ENCODE data around the gene ATP6V1D.

Gene ATP6V1D

GRCh38 chr14:67358924-67359774 lies 455 bp downstream of the ATP6V1D start:
- Histone ChIP-seq H3K4me1 (ENCODE audit: control insufficient read depth in 2 of 2, insufficient read depth in 1 of 2, low read depth in 1 of 2, low read length in 2 of 2) (peaks cover 4 to 17% of the 10 kb centered on the region in 2 donors), H3K4ac (ENCODE audit: low read length) (no peak overlapping the region), H3K79me1 (ENCODE audit: low read depth, low read length) (peaks cover 2% of the 10 kb centered on the region), H2BK12ac (ENCODE audit: low read length) (no peak overlapping the region), H3K18ac (ENCODE audit: low read length) (no peak overlapping the region), H3K27ac (replicated peaks; ENCODE audit: low read length) (no peak overlapping the region), H3K23ac (ENCODE audit: low read depth, low read length, poor library complexity) (no peak overlapping the region), H2AK5ac (ENCODE audit: low read depth, low read length) (no peak overlapping the region), H3K27me3 (ENCODE audit: control insufficient read depth in 3 of 3, insufficient read depth in 3 of 3, low read depth in 1 of 3, low read length in 3 of 3) (no peaks in the 10 kb centered on the region), H4K8ac (ENCODE audit: low read depth, low read length) (no peak overlapping the region), H3K9me3 (replicated peaks in 1 of 2; ENCODE audit: control insufficient read depth in 2 of 2, insufficient read depth in 1 of 2, low read depth in 1 of 2, low read length in 2 of 2) (no peaks in the 10 kb centered on the region), H2BK120ac (ENCODE audit: low read depth, low read length) (no peak overlapping the region), H3K9ac (ENCODE audit: low read depth, low read length, poor library complexity) (peak overlapping the region; percentile 15), H3K14ac (ENCODE audit: low read length) (no peak overlapping the region), H3K4me2 (ENCODE audit: insufficient read depth, low read length, poor library complexity, severe bottlenecking) (peak overlapping the region; percentile 89), H2AFZ (ENCODE audit: low read length) (peak overlapping the region; percentile 88), H3K36me3 (replicated peaks in 1 of 2; ENCODE audit: control insufficient read depth in 2 of 2, insufficient read depth in 2 of 2, low read length in 2 of 2) (peaks cover 0 to 40% of the 10 kb centered on the region in 2 donors), H2BK15ac (ENCODE audit: low read length) (no peak overlapping the region), H2BK5ac (ENCODE audit: low read length) (no peak overlapping the region), H3K4me3 (ENCODE audit: low read length in 2 of 2) (peak overlapping the region; percentile 62 to 95), H4K91ac (ENCODE audit: low read depth, low read length, poor library complexity) (no peak overlapping the region)
- no CpG with 5 or more reads among the region's 38 CpGs for WGBS, 2 donors (ENCODE audit: extremely low coverage in 2 of 2, insufficient read length in 2 of 2, insufficient replicate concordance in 1 of 2)
- DNase-seq (ENCODE audit: low spot score) = peak; percentile 6

- no peak overlapping the region for H2BK5ac ChIP-seq (ENCODE audit: low read length)
These were observed 1.6 kb downstream of the ATP6V1D start for GRCh38 chr14:67357969-67358354.

GRCh38 chr14:67357186-67357968 lies 2.2 kb downstream of the ATP6V1D start:
- Histone ChIP-seq H3K9ac (ENCODE audit: low read depth, low read length, poor library complexity) (no peak overlapping the region), H3K36me3 (replicated peaks in 1 of 2; ENCODE audit: control insufficient read depth in 2 of 2, insufficient read depth in 2 of 2, low read length in 2 of 2) (peaks cover 0 to 37% of the 10 kb centered on the region in 2 donors), H4K8ac (ENCODE audit: low read depth, low read length) (no peak overlapping the region), H3K9me3 (replicated peaks in 1 of 2; ENCODE audit: control insufficient read depth in 2 of 2, insufficient read depth in 1 of 2, low read depth in 1 of 2, low read length in 2 of 2) (no peaks in the 10 kb centered on the region), H3K18ac (ENCODE audit: low read length) (no peak overlapping the region), H2AK5ac (ENCODE audit: low read depth, low read length) (no peak overlapping the region), H3K4me1 (ENCODE audit: control insufficient read depth in 2 of 2, insufficient read depth in 1 of 2, low read depth in 1 of 2, low read length in 2 of 2) (peaks cover 4 to 17% of the 10 kb centered on the region in 2 donors), H2BK12ac (ENCODE audit: low read length) (no peak overlapping the region), H3K14ac (ENCODE audit: low read length) (no peak overlapping the region), H3K23ac (ENCODE audit: low read depth, low read length, poor library complexity) (no peak overlapping the region), H3K4ac (ENCODE audit: low read length) (no peak overlapping the region), H3K27me3 (ENCODE audit: control insufficient read depth in 3 of 3, insufficient read depth in 3 of 3, low read depth in 1 of 3, low read length in 3 of 3) (no peaks in the 10 kb centered on the region), H3K4me3 (ENCODE audit: low read length in 2 of 2) (peak overlapping the region in 1 of 2 donors; percentile 62), H2BK5ac (ENCODE audit: low read length) (no peak overlapping the region), H2BK120ac (ENCODE audit: low read depth, low read length) (no peak overlapping the region), H2BK15ac (ENCODE audit: low read length) (no peak overlapping the region), H3K27ac (replicated peaks; ENCODE audit: low read length) (no peak overlapping the region), H4K91ac (ENCODE audit: low read depth, low read length, poor library complexity) (no peak overlapping the region), H2AFZ (ENCODE audit: low read length) (no peak overlapping the region), H3K4me2 (ENCODE audit: insufficient read depth, low read length, poor library complexity, severe bottlenecking) (no peak overlapping the region), H3K79me1 (ENCODE audit: low read depth, low read length) (peaks cover 2% of the 10 kb centered on the region)
- WGBS, 2 donors (ENCODE audit: extremely low coverage in 2 of 2, insufficient read length in 2 of 2, insufficient replicate concordance in 1 of 2) = no CpG with 5 or more reads among the region's 4 CpGs
- DNase-seq (ENCODE audit: low spot score) = no peak

More at GRCh38 chr14:67357969-67358354, 1.6 kb downstream of the ATP6V1D start:
- H3K27me3 ChIP-seq (ENCODE audit: control insufficient read depth in 3 of 3, insufficient read depth in 3 of 3, low read depth in 1 of 3, low read length in 3 of 3) = no peaks in the 10 kb centered on the region
- H3K9ac ChIP-seq (ENCODE audit: low read depth, low read length, poor library complexity) = no peak overlapping the region
- WGBS, 2 donors (ENCODE audit: extremely low coverage in 2 of 2, insufficient read length in 2 of 2, insufficient replicate concordance in 1 of 2) = no CpG with 5 or more reads among the region's 9 CpGs
- no peak overlapping the region for H3K18ac ChIP-seq (ENCODE audit: low read length)
- H3K4me2 ChIP-seq (ENCODE audit: insufficient read depth, low read length, poor library complexity, severe bottlenecking) = no peak overlapping the region
- H2BK15ac ChIP-seq (ENCODE audit: low read length) = no peak overlapping the region
- H3K36me3 ChIP-seq (replicated peaks in 1 of 2; ENCODE audit: control insufficient read depth in 2 of 2, insufficient read depth in 2 of 2, low read length in 2 of 2) = peaks cover 0 to 37% of the 10 kb centered on the region in 2 donors
- no peak overlapping the region for H4K91ac ChIP-seq (ENCODE audit: low read depth, low read length, poor library complexity)
- no peak overlapping the region for H2AK5ac ChIP-seq (ENCODE audit: low read depth, low read length)
- no peak overlapping the region for H3K27ac ChIP-seq (replicated peaks; ENCODE audit: low read length)
- H3K23ac ChIP-seq (ENCODE audit: low read depth, low read length, poor library complexity) = no peak overlapping the region
- peaks cover 4 to 17% of the 10 kb centered on the region in 2 donors for H3K4me1 ChIP-seq (ENCODE audit: control insufficient read depth in 2 of 2, insufficient read depth in 1 of 2, low read depth in 1 of 2, low read length in 2 of 2)
- H2AFZ ChIP-seq (ENCODE audit: low read length) = no peak overlapping the region
- no peak overlapping the region for H3K4ac ChIP-seq (ENCODE audit: low read length)
- H2BK120ac ChIP-seq (ENCODE audit: low read depth, low read length) = no peak overlapping the region
- H3K4me3 ChIP-seq (ENCODE audit: low read length in 2 of 2) = peak overlapping the region in 1 of 2 donors; percentile 62
- no peak for DNase-seq (ENCODE audit: low spot score)
- no peak overlapping the region for H3K14ac ChIP-seq (ENCODE audit: low read length)
- no peaks in the 10 kb centered on the region for H3K9me3 ChIP-seq (replicated peaks in 1 of 2; ENCODE audit: control insufficient read depth in 2 of 2, insufficient read depth in 1 of 2, low read depth in 1 of 2, low read length in 2 of 2)
- H4K8ac ChIP-seq (ENCODE audit: low read depth, low read length) = no peak overlapping the region
- H2BK12ac ChIP-seq (ENCODE audit: low read length) = no peak overlapping the region
- H3K79me1 ChIP-seq (ENCODE audit: low read depth, low read length) = peaks cover 2% of the 10 kb centered on the region

- Histone ChIP-seq H3K27me3 (ENCODE audit: control insufficient read depth in 3 of 3, insufficient read depth in 3 of 3, low read depth in 1 of 3, low read length in 3 of 3) (no peaks in the 10 kb centered on the region), H2AK5ac (ENCODE audit: low read depth, low read length) (no peak overlapping the region), H3K23ac (ENCODE audit: low read depth, low read length, poor library complexity) (no peak overlapping the region), H2BK15ac (ENCODE audit: low read length) (no peak overlapping the region), H3K36me3 (replicated peaks in 1 of 2; ENCODE audit: control insufficient read depth in 2 of 2, insufficient read depth in 2 of 2, low read length in 2 of 2) (peaks cover 3 to 75% of the 10 kb centered on the region in 2 donors), H3K14ac (ENCODE audit: low read length) (no peak overlapping the region), H3K4me3 (ENCODE audit: low read length in 2 of 2) (no peak overlapping the region), H4K8ac (ENCODE audit: low read depth, low read length) (no peak overlapping the region), H3K27ac (replicated peaks; ENCODE audit: low read length) (no peak overlapping the region), H3K9ac (ENCODE audit: low read depth, low read length, poor library complexity) (no peak overlapping the region), H3K9me3 (replicated peaks in 1 of 2; ENCODE audit: control insufficient read depth in 2 of 2, insufficient read depth in 1 of 2, low read depth in 1 of 2, low read length in 2 of 2) (no peaks in the 10 kb centered on the region), H2BK120ac (ENCODE audit: low read depth, low read length) (no peak overlapping the region), H2AFZ (ENCODE audit: low read length) (no peak overlapping the region), H3K79me1 (ENCODE audit: low read depth, low read length) (no peaks in the 10 kb centered on the region), H3K18ac (ENCODE audit: low read length) (no peak overlapping the region), H2BK12ac (ENCODE audit: low read length) (no peak overlapping the region), H3K4me2 (ENCODE audit: insufficient read depth, low read length, poor library complexity, severe bottlenecking) (no peak overlapping the region), H3K4me1 (ENCODE audit: control insufficient read depth in 2 of 2, insufficient read depth in 1 of 2, low read depth in 1 of 2, low read length in 2 of 2) (no peaks in the 10 kb centered on the region), H4K91ac (ENCODE audit: low read depth, low read length, poor library complexity) (no peak overlapping the region), H3K4ac (ENCODE audit: low read length) (no peak overlapping the region), H2BK5ac (ENCODE audit: low read length) (no peak overlapping the region)
- DNase-seq (ENCODE audit: low spot score) = no peak
- no CpG with 5 or more reads among the region's 5 CpGs for WGBS, 2 donors (ENCODE audit: extremely low coverage in 2 of 2, insufficient read length in 2 of 2, insufficient replicate concordance in 1 of 2)
These were observed 7.5 kb downstream of the ATP6V1D start for GRCh38 chr14:67352055-67352454.
